ENCODE results near the gene SOX30.
"Not testable (repeated sequence)": the region's sequence is repeated elsewhere in the genome, so short reads cannot be mapped to it uniquely, and the experiment has no call there.

The SOX30 gene

GRCh38 chr5:157689942-157690689 is 37.9 kb upstream of the SOX30 start:
- H3K79me2 ChIP-seq (ENCODE audit: low read length), result no peaks in the 10 kb centered on the region
- no peaks in the 10 kb centered on the region for H3K9me3 ChIP-seq (ENCODE audit: insufficient read depth, low read length)
- TF ChIP-seq EZH2phosphoT487 (IDR thresholded peaks at IDR 0.05; ENCODE audit: low read depth), result no peak
- TF ChIP-seq CTCF (IDR thresholded peaks at IDR 0.05; ENCODE audit: low read depth, low read length), result no peak
- H2AFZ ChIP-seq (ENCODE audit: low read depth, low read length), result no peak overlapping the region
- no peak overlapping the region for H3K4me2 ChIP-seq (ENCODE audit: low read length)
- no peaks in the 10 kb centered on the region for H3K36me3 ChIP-seq (replicated peaks; ENCODE audit: low read depth, low read length)
- no peaks in the 10 kb centered on the region for H3K4me1 ChIP-seq (ENCODE audit: low read length)
- H3K9ac ChIP-seq (ENCODE audit: low read length), result no peak overlapping the region
- H3K27ac ChIP-seq (ENCODE audit: low read length), result no peak overlapping the region
- no peaks in the 10 kb centered on the region for H3K27me3 ChIP-seq (ENCODE audit: low read depth, low read length)
- no peak overlapping the region for H3K4me3 ChIP-seq (ENCODE audit: low read length)
- H4K20me1 ChIP-seq (ENCODE audit: insufficient read depth, low read length), result no peaks in the 10 kb centered on the region

- Histone ChIP-seq H3K79me2 (ENCODE audit: low read length) (no peaks in the 10 kb centered on the region), H3K36me3 (replicated peaks; ENCODE audit: low read depth, low read length) (no peaks in the 10 kb centered on the region), H3K27me3 (ENCODE audit: low read depth, low read length) (no peaks in the 10 kb centered on the region), H3K9ac (ENCODE audit: low read length) (no peak overlapping the region), H3K9me3 (ENCODE audit: insufficient read depth, low read length) (no peaks in the 10 kb centered on the region), H3K4me1 (ENCODE audit: low read length) (no peaks in the 10 kb centered on the region), H3K4me2 (ENCODE audit: low read length) (no peak overlapping the region), H3K4me3 (ENCODE audit: low read length) (no peak overlapping the region), H2AFZ (ENCODE audit: low read depth, low read length) (no peak overlapping the region), H4K20me1 (ENCODE audit: insufficient read depth, low read length) (no peaks in the 10 kb centered on the region), H3K27ac (ENCODE audit: low read length) (no peak overlapping the region)
- TF ChIP-seq EZH2phosphoT487 (IDR thresholded peaks at IDR 0.05; ENCODE audit: low read depth) (no peak), CTCF (IDR thresholded peaks at IDR 0.05; ENCODE audit: low read depth, low read length) (no peak)
Measured at GRCh38 chr5:157687198-157687554, 34.9 kb upstream of the SOX30 start.

GRCh38 chr5:157686276-157687197 is 34.3 kb upstream of the SOX30 start:
- not testable (repeated sequence) for H3K4me1 ChIP-seq (ENCODE audit: low read length); H3K9me3 ChIP-seq (ENCODE audit: insufficient read depth, low read length); H3K4me3 ChIP-seq (ENCODE audit: low read length); H3K9ac ChIP-seq (ENCODE audit: low read length); H3K4me2 ChIP-seq (ENCODE audit: low read length); H2AFZ ChIP-seq (ENCODE audit: low read depth, low read length); H4K20me1 ChIP-seq (ENCODE audit: insufficient read depth, low read length); H3K27me3 ChIP-seq (ENCODE audit: low read depth, low read length); H3K27ac ChIP-seq (ENCODE audit: low read length); H3K79me2 ChIP-seq (ENCODE audit: low read length); H3K36me3 ChIP-seq (replicated peaks; ENCODE audit: low read depth, low read length)

GRCh38 chr5:157682257-157682656 is 30.0 kb upstream of the SOX30 start:
- H3K36me3 ChIP-seq (replicated peaks; ENCODE audit: low read depth, low read length), result no peaks in the 10 kb centered on the region
- no peak overlapping the region for H2AFZ ChIP-seq (ENCODE audit: low read depth, low read length)
- TF ChIP-seq CTCF (IDR thresholded peaks at IDR 0.05; ENCODE audit: low read depth, low read length) (no peak), EZH2phosphoT487 (IDR thresholded peaks at IDR 0.05; ENCODE audit: low read depth) (no peak)
- no peak overlapping the region for H3K4me3 ChIP-seq (ENCODE audit: low read length)
- no peak overlapping the region for H3K4me2 ChIP-seq (ENCODE audit: low read length)
- no peak overlapping the region for H3K27ac ChIP-seq (ENCODE audit: low read length)
- H3K79me2 ChIP-seq (ENCODE audit: low read length), result no peaks in the 10 kb centered on the region
- no peaks in the 10 kb centered on the region for H3K9me3 ChIP-seq (ENCODE audit: insufficient read depth, low read length)
- H3K9ac ChIP-seq (ENCODE audit: low read length), result no peak overlapping the region
- H3K4me1 ChIP-seq (ENCODE audit: low read length), result no peaks in the 10 kb centered on the region
- H4K20me1 ChIP-seq (ENCODE audit: insufficient read depth, low read length), result no peaks in the 10 kb centered on the region
- H3K27me3 ChIP-seq (ENCODE audit: low read depth, low read length), result no peaks in the 10 kb centered on the region

Measured in OCI-LY3 (cell line).